Non-pigmented ciliary epithelial cell (primary cell): ENCODE results near the gene RNASE1.
"Not testable (repeated sequence)": the region's sequence is repeated elsewhere in the genome, so short reads cannot be mapped to it uniquely, and the experiment has no call there.

ENCODE experiments used
- DNase-seq: peaks from one replicate; pipeline ENCODE4 v3.0.0-alpha.2; 2010; ENCODE audit warnings: low read depth

The RNASE1 gene

DNA sequence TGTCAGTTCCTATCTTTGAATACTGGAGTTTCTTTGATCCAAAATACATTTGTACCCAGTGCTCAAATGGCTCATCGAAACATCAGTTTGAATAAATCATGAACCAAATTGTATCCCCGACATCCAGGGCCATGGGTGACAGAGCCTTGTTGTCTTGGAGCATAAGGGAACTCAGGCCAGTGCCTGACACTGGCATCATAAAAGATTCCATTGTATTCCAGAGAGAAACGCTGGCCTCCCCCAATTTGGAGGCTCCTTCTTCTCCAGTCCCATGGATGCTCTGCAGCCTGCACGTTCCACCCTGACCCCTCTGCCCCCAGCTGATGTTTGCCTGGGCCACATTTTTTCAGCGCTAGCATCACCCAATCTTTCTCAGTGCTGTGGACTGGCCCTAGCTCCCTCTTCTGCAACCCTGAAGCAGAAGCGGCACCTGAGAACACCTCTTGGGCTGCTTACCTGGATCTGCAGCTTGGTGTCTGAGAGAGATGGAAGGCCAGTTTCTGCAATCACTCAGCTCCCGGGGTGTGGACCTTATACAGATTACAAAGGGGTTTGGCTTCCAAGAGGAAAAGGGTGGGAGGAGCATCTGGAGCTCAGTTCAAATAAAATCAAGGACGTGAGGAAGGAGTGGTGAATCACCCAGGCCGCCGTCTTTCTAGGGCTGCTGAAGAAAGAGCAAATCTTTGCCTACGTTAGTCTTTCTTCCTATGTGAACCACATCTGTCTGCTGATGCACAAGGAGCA lies at the start of gene RNASE1:
TSS of gene RNASE1 (minus strand) at position 504 of the 744 bp plus-strand sequence. CDS start 776 bp downstream, outside the sequence.
- DNase-seq = no peak

DNA sequence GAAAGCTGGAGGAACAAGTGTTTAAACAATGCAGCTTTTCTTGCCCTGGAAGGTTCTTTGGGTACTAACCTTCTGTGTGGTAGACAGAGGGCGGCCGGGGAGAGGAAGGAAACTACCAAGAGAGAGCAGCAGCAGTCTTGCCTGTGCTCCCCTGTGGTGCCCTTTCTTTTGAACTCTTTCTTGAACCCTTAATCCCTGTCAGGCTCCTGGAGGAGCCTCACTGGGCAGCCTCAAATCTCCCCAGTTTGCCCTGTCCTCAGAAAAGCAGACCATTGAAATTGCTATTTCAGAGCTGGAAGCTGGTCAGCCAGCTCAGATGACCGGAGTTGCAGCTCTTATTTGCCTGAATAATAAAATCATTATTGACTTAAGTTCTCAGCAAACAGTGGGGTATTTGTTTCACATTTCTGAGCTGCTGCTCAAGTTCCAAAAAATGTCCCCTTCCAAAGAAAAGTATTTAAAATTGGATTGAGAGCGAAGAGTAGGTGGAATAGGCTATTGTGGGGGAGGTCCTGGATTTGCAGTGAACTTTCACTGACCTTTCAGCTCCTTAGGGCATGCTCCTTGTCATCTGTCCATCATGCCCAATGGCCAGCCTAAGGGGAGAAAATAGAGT lies 46.4 kb upstream of the RNASE1 start:
- DNase-seq = no peak

DNA sequence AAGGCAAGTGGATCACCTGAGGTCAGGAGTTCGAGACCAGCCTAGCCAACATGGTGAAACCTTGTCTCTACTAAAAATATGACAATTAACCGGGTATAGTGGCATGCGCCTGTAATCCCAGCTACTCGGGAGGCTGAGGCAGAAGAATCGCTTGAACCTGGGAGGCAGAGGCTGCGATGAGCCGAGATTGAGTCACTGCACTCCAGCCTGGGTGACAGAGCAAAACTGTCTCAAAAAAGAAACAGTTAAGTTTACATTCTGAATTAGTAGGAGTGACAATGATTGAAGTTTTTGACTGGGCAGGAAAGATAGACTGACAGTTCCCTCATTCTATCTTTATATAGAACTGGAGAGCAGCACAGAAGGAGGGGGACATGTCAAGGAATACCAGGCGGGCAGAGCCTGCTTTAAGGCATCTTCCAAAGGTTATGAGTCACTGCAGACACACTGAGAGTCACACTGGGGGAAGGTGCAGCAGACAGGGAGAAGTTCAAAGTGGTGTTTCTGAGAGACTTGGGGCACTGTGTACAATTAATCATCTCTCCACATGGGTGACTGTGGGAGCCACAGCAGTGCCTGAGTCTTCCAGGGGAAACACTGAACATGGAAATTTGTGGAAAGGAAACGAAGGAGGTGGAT lies 45.8 kb upstream of the RNASE1 start:
- DNase-seq = no peak

DNA sequence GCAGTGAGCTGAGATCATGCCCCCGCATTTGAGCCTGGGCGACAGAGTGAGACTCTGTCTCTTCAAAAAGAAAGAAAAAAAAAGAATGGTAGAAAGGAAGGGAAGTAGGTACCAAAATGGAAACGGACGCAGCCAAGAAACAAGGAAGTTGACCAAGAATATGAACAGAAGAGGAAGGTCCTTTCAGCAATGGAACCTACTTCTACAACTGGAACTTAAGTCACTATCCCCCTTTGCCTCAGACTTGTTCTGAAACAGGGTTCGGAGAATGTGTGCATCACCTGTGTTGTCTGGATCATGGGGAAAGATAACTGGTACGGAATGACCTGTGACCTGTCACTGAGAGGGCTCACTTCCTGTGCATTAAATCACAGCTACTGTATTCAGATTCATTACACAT lies 43.9 kb upstream of the RNASE1 start:
- DNase-seq = no peak

DNA sequence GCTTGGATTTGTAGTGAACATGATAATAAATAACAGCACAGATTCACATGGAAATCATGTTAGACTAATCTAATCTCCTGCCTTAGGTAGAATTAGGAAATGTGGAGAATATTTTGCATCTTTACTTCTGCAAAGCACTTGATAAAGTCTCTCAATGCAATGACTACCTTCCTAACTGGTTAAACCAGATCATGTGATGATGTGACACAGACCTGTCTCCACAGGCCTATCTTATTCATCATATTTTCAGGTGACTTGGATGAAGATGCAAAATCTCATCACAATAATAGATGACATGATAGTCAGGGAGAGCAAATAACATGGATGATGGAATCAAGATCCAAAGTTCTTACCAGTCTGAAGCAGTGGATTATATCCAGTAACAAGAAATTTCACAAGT lies 38.5 kb upstream of the RNASE1 start:
- DNase-seq = no peak

DNA sequence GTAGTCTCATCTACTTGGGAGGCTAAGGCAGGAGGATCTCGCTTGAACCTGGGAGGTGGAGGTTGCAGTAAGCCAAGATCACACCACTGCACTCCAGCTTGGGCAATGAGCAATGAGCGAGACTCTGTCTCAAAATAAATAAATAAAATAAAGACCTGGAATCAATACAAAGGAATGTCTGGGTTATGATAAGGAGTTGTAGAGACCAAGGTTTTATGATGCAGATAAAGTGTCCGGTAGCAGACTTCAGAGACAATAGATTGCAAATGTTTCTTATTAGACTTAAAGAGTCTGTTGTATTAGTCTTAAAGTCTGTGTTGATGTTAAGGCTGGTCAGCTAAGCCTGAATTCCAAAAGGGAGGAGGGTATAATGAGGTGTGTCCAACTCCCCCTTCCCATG lies 35.2 kb upstream of the RNASE1 start:
- DNase-seq = no peak

DNA sequence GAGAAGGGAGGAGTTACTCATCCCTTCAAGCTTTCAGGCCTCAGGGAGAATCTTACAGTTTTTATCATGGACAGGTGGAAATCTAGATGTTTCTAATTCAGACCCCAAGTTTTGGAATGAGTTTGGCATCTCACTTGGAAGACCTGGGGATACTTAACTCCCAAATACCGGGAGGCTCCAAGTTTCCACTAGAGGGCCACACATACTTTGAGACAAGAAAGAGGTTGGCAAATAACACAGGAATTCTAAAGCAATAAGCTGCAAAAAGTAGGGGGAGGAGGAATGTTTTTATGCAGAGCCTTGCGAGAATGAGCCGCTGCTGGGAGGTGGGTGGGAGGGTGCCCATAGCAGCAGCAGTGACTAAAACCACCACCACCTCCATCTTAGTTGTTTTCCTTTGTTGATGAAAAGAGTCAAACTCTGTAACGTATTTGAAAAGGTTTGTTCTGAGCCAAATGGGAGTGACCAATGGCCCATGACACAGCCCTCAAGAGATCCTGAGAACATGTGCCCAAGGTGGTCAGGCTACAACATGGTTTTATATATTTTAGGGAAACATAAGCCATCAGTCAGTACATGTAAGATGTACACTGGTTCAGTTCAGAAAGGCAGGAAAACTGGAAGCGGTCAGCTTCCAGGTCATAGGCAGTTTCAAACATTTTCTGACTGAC lies 34.2 kb upstream of the RNASE1 start:
- DNase-seq = no peak

DNA sequence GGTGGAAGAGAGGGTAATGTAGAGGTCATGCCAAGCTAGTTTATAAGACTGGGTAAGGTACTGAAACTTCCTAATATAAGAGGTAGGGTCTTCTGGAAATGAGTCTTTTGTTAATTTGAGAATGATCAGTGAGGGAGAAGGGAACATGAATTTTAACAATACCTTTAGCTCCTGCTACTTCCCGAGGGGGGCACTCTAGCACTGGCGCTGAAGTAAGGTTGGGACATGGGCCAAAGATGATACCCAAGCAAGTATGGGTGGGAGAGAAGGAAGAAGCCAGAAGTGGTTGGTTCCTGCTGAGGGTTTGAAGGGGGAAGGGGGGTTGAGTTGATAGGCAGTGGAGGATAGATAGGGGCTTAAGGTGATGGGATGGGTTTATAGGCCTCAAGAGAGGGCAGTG lies 32.3 kb upstream of the RNASE1 start:
- DNase-seq = no peak

DNA sequence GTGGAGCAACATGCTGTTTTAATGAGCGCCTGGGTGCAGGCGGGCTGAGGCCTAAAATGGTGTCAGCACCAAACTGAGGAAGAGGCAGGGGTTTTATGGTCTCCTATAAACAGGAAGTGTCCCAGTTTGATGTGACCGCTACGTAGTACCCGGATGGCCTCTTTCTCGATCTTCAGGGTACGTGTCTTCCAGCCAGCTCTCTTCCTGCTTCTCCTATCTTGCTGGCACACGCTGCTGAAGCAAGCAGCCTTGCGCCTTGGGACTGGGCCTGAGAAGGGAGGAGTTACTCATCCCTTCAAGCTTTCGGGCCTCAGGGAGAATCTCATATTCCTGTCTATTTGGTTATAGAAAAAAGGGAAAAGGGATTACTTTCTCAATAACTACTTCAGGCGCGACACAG lies 28.2 kb upstream of the RNASE1 start:
- DNase-seq = no peak

DNA sequence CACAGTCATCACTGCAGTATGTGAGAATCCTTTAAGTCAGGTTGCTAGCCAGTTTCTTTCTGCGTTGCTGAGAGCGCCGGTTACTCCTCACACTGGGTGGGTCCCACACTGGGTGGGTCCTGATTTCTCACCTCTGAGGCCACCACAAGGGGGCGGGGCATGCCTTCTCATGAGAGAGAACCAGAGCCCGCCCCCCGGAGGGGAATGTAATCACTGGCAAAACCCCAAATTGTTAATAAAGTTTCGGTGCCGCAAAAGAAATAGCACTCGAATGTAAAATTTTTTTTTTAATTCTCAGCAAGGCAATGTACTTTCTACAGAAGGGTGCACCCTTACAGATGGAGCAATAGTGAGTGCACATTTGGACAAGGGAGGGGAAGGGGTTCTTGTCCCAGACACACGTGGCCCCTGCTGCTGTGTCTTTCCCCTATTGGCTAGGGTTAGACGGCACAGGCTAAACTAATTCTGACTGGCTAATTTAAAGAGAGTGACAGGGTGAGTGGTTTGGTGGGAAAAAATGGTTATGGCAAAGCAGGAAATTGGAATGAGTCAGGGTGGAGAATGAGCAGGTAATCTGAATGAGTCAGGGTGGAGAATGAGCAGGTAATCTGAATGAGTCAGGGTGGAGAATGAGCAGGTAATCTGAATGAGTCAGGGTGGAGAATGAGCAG lies 25.5 kb upstream of the RNASE1 start:
- not testable (repeated sequence) for DNase-seq

DNA sequence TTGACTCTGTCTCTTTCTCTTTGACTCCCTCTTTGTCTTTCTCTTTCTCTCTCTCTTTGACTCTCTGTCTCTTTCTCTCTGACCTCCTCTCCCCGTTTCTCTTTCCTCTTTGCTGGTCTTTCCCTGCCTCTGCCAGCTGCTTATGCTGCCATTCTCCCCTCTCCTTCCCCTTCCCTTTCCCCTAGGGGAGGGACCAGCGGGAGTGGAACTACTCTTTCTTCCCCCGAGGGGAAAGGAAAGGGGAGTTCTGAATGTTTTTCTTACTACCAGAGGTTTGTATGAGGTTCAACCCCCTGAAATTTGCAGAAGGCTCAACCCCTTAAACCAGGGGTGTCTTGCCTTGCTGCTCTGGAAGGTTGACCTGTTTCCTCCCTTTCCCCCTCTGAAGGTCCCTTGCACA lies 24.7 kb upstream of the RNASE1 start:
- no peak for DNase-seq

DNA sequence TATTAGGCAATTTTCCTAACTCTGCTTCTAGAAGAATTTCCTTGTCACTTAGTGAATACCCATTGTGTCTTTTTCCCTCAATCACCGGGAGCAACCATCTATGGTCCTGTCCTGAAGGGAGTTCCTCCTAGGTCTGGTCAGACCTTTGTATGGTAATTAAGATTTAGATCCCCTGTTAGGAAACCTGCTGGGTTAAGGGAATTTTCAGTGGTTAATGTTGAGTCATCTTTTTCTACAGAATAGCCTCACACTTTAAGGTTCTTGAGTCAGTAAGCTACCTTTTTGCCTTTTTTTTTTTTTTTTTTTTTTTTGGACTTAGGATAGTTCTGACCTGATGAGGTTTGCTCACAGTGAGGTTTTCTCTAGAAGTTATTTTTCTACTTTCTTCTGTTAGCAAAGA lies 24.0 kb upstream of the RNASE1 start:
- DNase-seq = not testable (repeated sequence)

DNA sequence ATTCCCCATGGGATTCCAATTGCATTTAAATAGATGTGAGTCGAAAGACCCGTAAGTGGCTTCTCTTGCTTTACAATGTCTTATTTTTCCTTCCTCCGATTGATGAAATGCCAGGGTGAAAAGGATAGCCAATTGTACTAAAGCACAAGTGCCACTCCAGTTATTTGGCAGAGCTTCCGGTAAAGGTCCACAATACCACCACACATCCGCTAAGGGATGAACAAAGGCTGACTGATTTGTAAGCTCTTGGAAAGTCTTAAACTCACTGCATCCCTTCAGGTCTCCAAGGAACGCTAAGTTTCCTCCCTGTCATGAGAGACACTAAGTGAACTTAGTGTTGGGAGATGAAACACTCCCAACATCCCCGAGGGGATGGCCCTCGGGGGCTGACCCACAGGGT lies 21.2 kb upstream of the RNASE1 start:
- DNase-seq = no peak

DNA sequence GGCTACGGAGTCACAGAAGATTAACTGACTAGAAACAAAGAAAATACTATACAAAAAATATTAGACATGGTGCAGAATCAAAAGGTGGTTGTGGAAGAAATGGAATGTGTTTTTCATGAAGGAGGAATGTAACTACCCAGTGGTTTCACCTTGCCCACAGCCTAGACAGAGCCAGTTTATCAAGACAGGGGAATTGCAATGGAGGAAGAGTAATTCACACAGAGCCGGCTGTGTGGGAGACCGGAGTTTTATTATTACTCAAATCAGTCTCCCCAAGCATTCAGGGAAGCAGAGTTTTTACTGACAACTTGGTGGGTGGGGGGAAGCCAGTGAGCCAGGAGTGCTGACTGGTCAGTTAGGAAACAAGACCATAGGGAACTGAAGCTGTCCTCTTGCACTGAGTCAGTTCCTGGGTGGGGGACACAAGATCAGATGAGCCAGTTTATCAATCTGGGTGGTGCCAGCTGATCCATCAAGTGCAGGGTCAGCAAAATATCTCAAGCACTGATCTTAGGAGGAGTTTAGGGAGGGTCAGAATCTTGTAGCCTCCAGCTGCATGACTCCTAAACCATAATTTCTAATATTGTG lies 19.0 kb upstream of the RNASE1 start:
- DNase-seq = not testable (repeated sequence)

DNA sequence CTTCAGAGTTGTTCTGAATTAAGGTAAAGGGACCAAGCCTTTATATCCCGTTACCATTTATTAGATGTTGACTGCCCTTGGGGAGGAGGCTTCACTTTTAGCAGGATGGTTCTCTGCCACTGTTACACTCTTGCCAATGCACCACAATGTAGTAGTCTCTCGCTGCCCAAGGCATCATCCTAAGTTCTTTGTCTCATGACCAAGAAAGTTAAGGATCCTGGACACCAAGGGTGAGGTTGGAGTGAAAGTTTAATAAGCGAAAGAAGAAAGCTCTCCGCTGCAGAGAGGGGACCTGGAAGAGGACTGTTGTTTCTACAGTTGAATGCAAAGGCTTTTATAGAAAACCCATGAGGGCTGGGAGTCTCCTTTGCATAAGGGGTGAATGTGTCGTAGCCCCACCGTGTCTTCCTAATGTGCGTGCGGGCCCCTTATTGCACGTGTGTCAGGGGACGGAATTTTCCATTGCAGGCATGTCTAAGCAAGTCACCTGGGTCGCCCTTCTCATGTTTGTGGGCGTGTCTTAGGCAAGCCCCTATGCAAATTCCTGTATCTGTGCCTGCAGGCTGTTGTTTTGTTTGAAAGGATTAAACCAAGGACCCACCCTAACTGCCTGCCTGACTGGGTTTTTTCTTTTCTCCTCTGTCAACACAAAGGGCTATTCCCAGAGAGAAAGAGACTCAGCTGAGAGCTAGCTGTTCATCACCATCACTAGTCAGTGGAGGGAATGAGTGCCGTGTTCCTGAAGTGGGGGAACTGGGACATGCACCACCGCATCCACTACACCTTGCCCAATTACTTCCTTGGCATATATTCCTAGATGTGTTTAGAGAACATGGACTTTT lies 17.6 kb upstream of the RNASE1 start:
- no peak for DNase-seq

DNA sequence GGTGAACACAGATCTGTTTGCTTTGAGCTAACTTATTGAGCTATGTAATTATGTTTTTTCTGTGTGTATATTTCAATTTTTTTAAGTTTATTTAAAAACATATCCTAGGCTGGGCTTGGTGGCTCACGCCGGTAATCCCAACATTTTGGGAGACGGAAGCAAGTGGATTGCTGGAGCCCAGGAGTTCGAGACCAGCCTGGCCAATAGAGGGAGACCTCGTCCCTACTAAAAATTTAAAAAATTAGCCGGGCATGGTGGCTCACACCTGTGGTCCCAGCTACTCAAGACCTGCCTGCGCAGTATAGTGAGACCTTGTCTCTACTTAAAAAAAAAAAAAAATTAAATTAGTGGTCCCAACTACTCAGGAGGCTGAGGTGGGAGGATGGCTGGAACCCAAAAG lies 16.2 kb upstream of the RNASE1 start:
- no peak for DNase-seq

DNA sequence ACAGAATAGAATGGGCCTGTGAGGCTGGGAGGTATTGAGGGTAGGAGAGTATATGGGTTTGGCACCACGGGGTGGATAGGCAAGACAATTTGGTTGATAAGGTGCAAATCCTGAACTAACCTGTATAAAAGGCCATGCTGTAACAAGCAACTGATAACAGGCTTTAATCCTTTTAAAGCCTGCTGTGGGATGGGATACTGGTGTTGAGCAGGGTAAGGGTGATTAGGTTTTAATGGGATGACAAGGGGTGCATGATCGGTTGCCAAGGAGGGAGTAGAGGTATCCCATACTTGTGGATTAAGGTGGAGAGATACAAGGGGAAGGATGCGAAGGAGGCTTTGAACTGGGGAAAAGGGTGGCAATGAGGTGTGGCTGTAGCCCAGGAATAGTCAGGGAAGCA lies 13.3 kb upstream of the RNASE1 start:
- DNase-seq = not testable (repeated sequence)

DNA sequence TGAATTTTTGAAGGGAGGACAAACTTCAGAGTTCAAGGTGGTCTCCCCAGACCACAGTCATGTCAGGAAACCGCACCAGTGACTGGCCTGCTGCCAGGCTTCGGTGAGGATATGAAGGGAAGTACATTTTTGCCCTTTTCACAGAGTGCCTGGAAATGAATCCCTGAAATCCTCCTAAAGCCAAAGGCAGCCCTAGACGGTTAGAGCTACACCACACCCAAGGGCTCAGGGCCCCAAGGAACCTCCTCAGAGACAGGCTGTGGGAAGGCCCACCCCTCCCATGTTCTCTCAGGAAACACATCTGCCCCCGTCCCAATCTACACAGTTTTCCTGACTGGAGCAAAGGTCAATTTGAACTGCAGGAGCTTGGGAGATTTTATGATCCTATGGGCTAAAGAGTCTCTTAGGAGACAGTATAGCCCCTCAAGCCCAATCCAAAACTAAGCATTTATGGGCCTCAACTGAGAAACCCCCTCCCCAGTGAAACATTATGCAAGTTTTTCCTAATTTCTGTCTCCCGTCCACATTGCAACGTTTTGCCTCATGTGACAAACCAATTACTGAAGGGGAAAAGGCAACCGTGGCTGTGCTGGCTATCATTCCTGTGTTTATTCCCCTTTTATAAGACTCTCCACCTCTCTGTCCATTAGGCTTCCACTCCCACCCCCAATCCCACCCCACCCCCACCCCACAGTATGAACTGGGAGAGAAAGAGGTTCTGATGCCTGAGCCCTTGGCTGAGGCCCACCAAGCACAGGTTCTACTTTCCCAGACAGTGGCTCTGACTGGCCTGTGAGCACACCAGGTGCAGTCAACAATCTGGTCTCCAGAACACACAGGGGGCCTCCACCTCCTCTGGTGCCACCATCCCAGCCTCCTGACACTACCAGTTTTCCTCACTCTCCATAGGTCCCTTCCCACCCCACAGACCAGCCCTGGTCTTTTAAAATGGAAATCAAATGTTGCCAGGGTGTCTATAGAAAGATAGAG lies 9.6 kb upstream of the RNASE1 start:
- no peak for DNase-seq

DNA sequence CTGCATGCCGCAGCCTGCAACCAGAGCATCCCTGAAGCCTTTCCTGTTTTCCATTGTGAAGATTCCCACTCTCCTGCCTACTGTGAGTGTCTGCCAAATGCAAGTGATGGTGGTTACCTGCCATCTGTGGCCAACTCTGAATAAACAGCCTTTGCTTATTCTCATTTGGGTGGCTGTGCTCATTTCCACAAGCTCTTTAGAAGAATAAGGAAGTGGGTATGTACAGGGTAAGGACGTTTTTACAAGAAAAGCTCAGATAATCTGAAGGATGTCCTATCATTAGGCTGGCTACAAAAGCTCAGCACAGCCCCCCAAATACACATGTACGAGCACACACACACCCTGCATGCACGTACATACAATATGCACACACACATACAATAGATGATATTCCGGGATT lies 7.3 kb upstream of the RNASE1 start:
- no peak for DNase-seq

DNA sequence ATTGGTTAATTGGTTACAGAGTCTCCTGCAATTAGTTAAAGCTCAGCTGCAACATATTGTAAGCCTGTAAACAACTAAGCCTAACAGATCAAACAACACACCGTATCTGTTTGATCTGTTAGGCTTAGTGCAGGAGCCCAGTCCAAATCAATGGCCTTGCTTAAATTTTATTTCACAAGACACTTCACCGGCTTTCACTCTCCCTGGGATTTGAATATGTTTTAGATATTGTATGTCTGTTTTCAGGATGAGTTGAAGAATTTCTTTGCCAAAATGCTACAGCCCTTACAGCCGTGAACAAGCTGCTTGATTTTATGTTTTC lies 5.5 kb upstream of the RNASE1 start:
- DNase-seq = no peak
